GM12878 (cell line): ENCODE results near the gene VSTM4. TPM values are rescaled to one million over a fixed set of nuclear protein-coding genes. Genes with fewer than 3 reads are reported as not detected.

Experiments used
- ATAC-seq: fragments of 200-7000 bp; cut with Tn5 transposase; 3 replicates; pipeline ENCODE4 v1.9.1; 2020; ENCODE audit warnings: mild to moderate bottlenecking, moderate library complexity
- BruUV-seq: library from RNA; stranded (reverse); fragments of 400-500 nt; replicated peaks from 2 replicates; lab custom pipeline; 2021; lab: Mats Ljungman, UMichigan
- CTCF ChIA-PET: fragments of 300-600 bp; sonication (Branson Sonifier 250); formaldehyde crosslinking; extraction: SDS; loops from one replicate; lab custom pipeline; 2021; ENCODE audit warnings: inconsistent platforms; lab: Yijun Ruan, JAX
- POLR2A ChIA-PET: fragments of 350-600 bp; formaldehyde crosslinking; extraction: SDS; loops from one replicate; lab custom pipeline; 2021; ENCODE audit warnings: inconsistent platforms; lab: Charles Lee
- RAD21 ChIA-PET: fragments of 300-600 bp; sonication (Branson Sonifier 250); formaldehyde crosslinking; loops from one replicate; lab custom pipeline; 2023; ENCODE audit warnings: antibody characterized with exemption; ENCODE audit not compliant: unreplicated experiment; lab: Charles Lee
- SMC1A ChIA-PET: fragments of 300-600 bp; sonication (Branson Sonifier 250); formaldehyde crosslinking; loops from one replicate; lab custom pipeline; 2023; ENCODE audit not compliant: unreplicated experiment, uncharacterized antibody; lab: Charles Lee
- DNase-seq: peaks from one replicate; pipeline ENCODE4 v3.0.0-alpha.2; 2011; ENCODE audit warnings: low read depth, low spot score
- FAIRE-seq: peaks from 3 replicates; lab custom pipeline; 2011; peaks lifted over from hg19 to GRCh38; lab: Jason Lieb, UNC
- H2AFZ ChIP-seq: 2 replicates; pipeline ENCODE4 v1.6.0; 2011; ENCODE audit warnings: low read depth, low read length, control low read depth; ENCODE audit not compliant: control insufficient read depth
- H3K27ac ChIP-seq: 2 replicates; pipeline ENCODE4 v1.5.1; 2011; ENCODE audit warnings: control low read depth; ENCODE audit not compliant: control insufficient read depth, insufficient read depth
- H3K27me3 ChIP-seq, 2 experiments: replicated peaks in 1 of 2; 2 replicates each; pipeline versions ENCODE4 v1.6.0 to v1.6.1; 2011; ENCODE audit warnings: low read length in 1 of 2; ENCODE audit not compliant: control insufficient read depth in 2 of 2, insufficient read depth in 2 of 2
- H3K36me3 ChIP-seq, 2 experiments: 2 replicates each; pipeline ENCODE4 v1.5.1; 2011; ENCODE audit warnings: low read length in 1 of 2; ENCODE audit not compliant: control insufficient read depth in 2 of 2, insufficient read depth in 2 of 2
- H3K4me1 ChIP-seq: 2 replicates; pipeline ENCODE4 v1.6.1; 2011; ENCODE audit warnings: mild to moderate bottlenecking, low read length, moderate library complexity, mixed read lengths; ENCODE audit not compliant: control insufficient read depth, insufficient read depth
- H3K4me2 ChIP-seq: 2 replicates; pipeline ENCODE4 v1.6.0; 2011; ENCODE audit warnings: control low read depth; ENCODE audit not compliant: control insufficient read depth, insufficient read depth
- H3K4me3 ChIP-seq: fragments of 200-600 bp; sonication (generic); 2 replicates; pipeline ENCODE4 v1.5.1; 2016
- H3K79me2 ChIP-seq: 2 replicates; pipeline ENCODE4 v1.6.0; 2011; ENCODE audit warnings: low read length; ENCODE audit not compliant: control insufficient read depth, insufficient read depth
- H3K9ac ChIP-seq: 2 replicates; pipeline ENCODE4 v1.8.0; 2011; ENCODE audit warnings: low read length, control low read depth, mixed read lengths; ENCODE audit not compliant: control insufficient read depth, insufficient read depth
- H3K9me3 ChIP-seq: replicated peaks from 3 replicates; pipeline ENCODE4 v1.5.1; 2011; ENCODE audit warnings: mild to moderate bottlenecking, low read length; ENCODE audit not compliant: control insufficient read depth, insufficient read depth
- H4K20me1 ChIP-seq: 2 replicates; pipeline ENCODE4 v1.6.0; 2011; ENCODE audit not compliant: control insufficient read depth, insufficient read depth
- ATF7 ChIP-seq: fragments of 450-650 bp; IDR thresholded peaks from 2 replicates; pipeline ENCODE4 v1.6.1; 2016; ENCODE audit warnings: low read depth, mild to moderate bottlenecking
- BHLHE40 ChIP-seq, 2 experiments: fragments of 450-650 bp in 1 of 2; IDR thresholded peaks; 2 replicates each; pipeline ENCODE4 v1.6.1; 2011 to 2017; ENCODE audit warnings: low read depth in 2 of 2, borderline replicate concordance in 1 of 2, improper control_type of control experiment in 1 of 2, low read length in 1 of 2, mild to moderate bottlenecking in 1 of 2
- CBFB ChIP-seq: IDR thresholded peaks from 2 replicates; pipeline ENCODE4 v1.6.1; 2016; ENCODE audit warnings: antibody characterized with exemption, low read depth
- IKZF1 ChIP-seq: fragments of 450-650 bp; conservative IDR thresholded peaks from 2 replicates; pipeline ENCODE4 v1.6.1; 2017; ENCODE audit warnings: antibody characterized with exemption, mild to moderate bottlenecking
- IKZF2 ChIP-seq, 2 experiments: fragments of 450-650 bp; IDR thresholded peaks; 2 replicates each; pipeline ENCODE4 v1.6.1; 2017; ENCODE audit warnings: mild to moderate bottlenecking in 2 of 2, moderate library complexity in 2 of 2
- KDM1A ChIP-seq: fragments of 200-600 bp; sonication (generic); IDR thresholded peaks from 2 replicates; pipeline ENCODE4 v1.6.1; 2016; ENCODE audit warnings: borderline replicate concordance
- NFIC ChIP-seq: IDR thresholded peaks from 2 replicates; pipeline ENCODE4 v1.6.1; 2012; ENCODE audit warnings: low read depth, mild to moderate bottlenecking, inconsistent platforms, low read length, moderate library complexity
- NFYA ChIP-seq: IDR thresholded peaks from 2 replicates; pipeline ENCODE4 v1.6.1; 2011; ENCODE audit warnings: low read depth, mild to moderate bottlenecking, low read length, improper control_type of control experiment, borderline replicate concordance
- PKNOX1 ChIP-seq: fragments of 450-650 bp; IDR thresholded peaks from 2 replicates; pipeline ENCODE4 v1.6.1; 2016; ENCODE audit warnings: mild to moderate bottlenecking
- TCF12 ChIP-seq: IDR thresholded peaks from 2 replicates; pipeline ENCODE4 v1.6.1; 2011; ENCODE audit warnings: low read depth, mild to moderate bottlenecking, low read length
- USF1 ChIP-seq: IDR thresholded peaks from 2 replicates; pipeline ENCODE4 v1.6.1; 2011; ENCODE audit warnings: borderline replicate concordance, low read depth, mild to moderate bottlenecking, moderate library complexity, mixed read lengths, low read length; ENCODE audit not compliant: insufficient read depth; ENCODE audit errors: extremely low read length
- WGBS: methylation state at CpG from one replicate; pipeline ENCODE4 v1.1.6; 2016; ENCODE audit warnings: low lambda C conversion rate; ENCODE audit not compliant: insufficient replicate concordance, insufficient coverage; ENCODE audit errors: missing lambda C conversion rate; 5-methylcytosine and 5-hydroxymethylcytosine counted together
- in situ Hi-C: fragments of 300-500 bp; cut with MboI; formaldehyde crosslinking; loops from 9 replicates; pipeline ENCODE4 v1.14.3; 2018; ENCODE audit warnings: mixed read lengths
- intact Hi-C: fragments of 100-400 bp; cut with micrococcal nuclease; formaldehyde crosslinking; loops from one replicate; pipeline ENCODE4 v1.14.2; 2022; ENCODE audit not compliant: unreplicated experiment
- polyA plus RNA-seq, 11 experiments: library from polyadenylated mRNA; depleted of rRNA in 4 of 11; unstranded in 6 of 11; stranded (reverse) in 5 of 11; fragments of >200 nt; fragmentation: Nextera tagmentation in 4 of 11; fragmentation: Illumina TruSeq in 1 of 11; extraction: Ambion mirVana in 4 of 11; extraction: Trizol in 1 of 11; gene quantifications; 1 replicate in 1 of 11; 2 replicates in 10 of 11; pipeline versions ENCODE4 v1.2.1 to v1.2.3, GENCODE V29; 2011 to 2016; ENCODE audit warnings: inconsistent platforms in 2 of 11, missing spikeins in 2 of 11, low read depth in 1 of 11
- total RNA-seq, 4 experiments: library from RNA; depleted of rRNA in 3 of 4; stranded (reverse); fragments of >200 nt in 3 of 4; fragmentation: Illumina TruSeq in 1 of 4; extraction: Trizol in 1 of 4; gene quantifications; 2 replicates each; pipeline versions ENCODE4 v1.2.1 to v1.2.3, GENCODE V29; 2013 to 2021
- TF ChIP-seq, protein P1 (sequence below): fragments of 450-650 bp; formaldehyde crosslinking; IDR thresholded peaks from 2 replicates; pipeline ENCODE4 v1.4.0; 2020; ENCODE audit warnings: mild to moderate bottlenecking, moderate library complexity
- TF ChIP-seq, protein P2 (sequence below): IDR thresholded peaks from 2 replicates; pipeline ENCODE4 v1.6.1; 2012; ENCODE audit warnings: low read length, inconsistent platforms

The VSTM4 gene
- total and polyA plus RNA-seq, 10 of the 15 experiments (the other 5 are each of a cell fraction or from before 2014, with no cell fraction given) = 0.01 to 0.14 (median 0.02) TPM; not detected in 7

- POLR2A ChIA-PET = interaction anchor here (0.6 kb wide), 1 partner anchor 427 kb away, joined by 3 read pairs; no protein-coding TSS in a partner anchor
- Histone ChIP-seq H3K27me3 (no peaks in the 10 kb centered on the region), H3K4me3 (no peak overlapping the region), H3K27ac (no peak overlapping the region), H4K20me1 (no peaks in the 10 kb centered on the region), H3K79me2 (no peaks in the 10 kb centered on the region), H3K9me3 (no peaks in the 10 kb centered on the region), H3K4me2 (no peak overlapping the region), H2AFZ (no peak overlapping the region), H3K4me1 (no peaks in the 10 kb centered on the region), H3K9ac (no peak overlapping the region), H3K36me3 (no peaks in the 10 kb centered on the region)
- CTCF ChIA-PET = interaction anchor here (0.8 to 1.9 kb wide), 5 partner anchors 11 to 232 kb away, joined by 3 to 5 read pairs (median 3); no protein-coding TSS in a partner anchor
- SMC1A ChIA-PET = interaction anchor here (0.9 to 1.3 kb wide), 4 partner anchors 13 to 333 kb away, joined by 3 to 4 read pairs (median 3); no protein-coding TSS in a partner anchor
- ATAC-seq (peak; percentile 81), DNase-seq (no peak), FAIRE-seq (no peak)
- BruUV-seq = no TSS peak
- in situ Hi-C loops (no loop called here), intact Hi-C loops (no loop called here)
- TF ChIP-seq, protein P1, sequence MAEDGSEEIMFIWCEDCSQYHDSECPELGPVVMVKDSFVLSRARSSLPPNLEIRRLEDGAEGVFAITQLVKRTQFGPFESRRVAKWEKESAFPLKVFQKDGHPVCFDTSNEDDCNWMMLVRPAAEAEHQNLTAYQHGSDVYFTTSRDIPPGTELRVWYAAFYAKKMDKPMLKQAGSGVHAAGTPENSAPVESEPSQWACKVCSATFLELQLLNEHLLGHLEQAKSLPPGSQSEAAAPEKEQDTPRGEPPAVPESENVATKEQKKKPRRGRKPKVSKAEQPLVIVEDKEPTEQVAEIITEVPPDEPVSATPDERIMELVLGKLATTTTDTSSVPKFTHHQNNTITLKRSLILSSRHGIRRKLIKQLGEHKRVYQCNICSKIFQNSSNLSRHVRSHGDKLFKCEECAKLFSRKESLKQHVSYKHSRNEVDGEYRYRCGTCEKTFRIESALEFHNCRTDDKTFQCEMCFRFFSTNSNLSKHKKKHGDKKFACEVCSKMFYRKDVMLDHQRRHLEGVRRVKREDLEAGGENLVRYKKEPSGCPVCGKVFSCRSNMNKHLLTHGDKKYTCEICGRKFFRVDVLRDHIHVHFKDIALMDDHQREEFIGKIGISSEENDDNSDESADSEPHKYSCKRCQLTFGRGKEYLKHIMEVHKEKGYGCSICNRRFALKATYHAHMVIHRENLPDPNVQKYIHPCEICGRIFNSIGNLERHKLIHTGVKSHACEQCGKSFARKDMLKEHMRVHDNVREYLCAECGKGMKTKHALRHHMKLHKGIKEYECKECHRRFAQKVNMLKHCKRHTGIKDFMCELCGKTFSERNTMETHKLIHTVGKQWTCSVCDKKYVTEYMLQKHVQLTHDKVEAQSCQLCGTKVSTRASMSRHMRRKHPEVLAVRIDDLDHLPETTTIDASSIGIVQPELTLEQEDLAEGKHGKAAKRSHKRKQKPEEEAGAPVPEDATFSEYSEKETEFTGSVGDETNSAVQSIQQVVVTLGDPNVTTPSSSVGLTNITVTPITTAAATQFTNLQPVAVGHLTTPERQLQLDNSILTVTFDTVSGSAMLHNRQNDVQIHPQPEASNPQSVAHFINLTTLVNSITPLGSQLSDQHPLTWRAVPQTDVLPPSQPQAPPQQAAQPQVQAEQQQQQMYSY = no peak
- TF ChIP-seq IKZF2 (IDR thresholded peaks at IDR 0.05) (peak; percentile 10 to 40; a peak in 1 of 4 replicates), CBFB (no peak), USF1 (no peak), ATF7 (peak; percentile 92), KDM1A (no peak), NFIC (no peak), TCF12 (no peak), NFYA (no peak), IKZF1 (peak; percentile 65), BHLHE40 (IDR thresholded peaks at IDR 0.05; ENCODE audit: borderline replicate concordance in 1 of 2, low read depth in 2 of 2, low read length in 1 of 2) (peak; percentile 36 to 54; a peak in 1 of 4 replicates), PKNOX1 (no peak)
- TF ChIP-seq, protein P2, sequence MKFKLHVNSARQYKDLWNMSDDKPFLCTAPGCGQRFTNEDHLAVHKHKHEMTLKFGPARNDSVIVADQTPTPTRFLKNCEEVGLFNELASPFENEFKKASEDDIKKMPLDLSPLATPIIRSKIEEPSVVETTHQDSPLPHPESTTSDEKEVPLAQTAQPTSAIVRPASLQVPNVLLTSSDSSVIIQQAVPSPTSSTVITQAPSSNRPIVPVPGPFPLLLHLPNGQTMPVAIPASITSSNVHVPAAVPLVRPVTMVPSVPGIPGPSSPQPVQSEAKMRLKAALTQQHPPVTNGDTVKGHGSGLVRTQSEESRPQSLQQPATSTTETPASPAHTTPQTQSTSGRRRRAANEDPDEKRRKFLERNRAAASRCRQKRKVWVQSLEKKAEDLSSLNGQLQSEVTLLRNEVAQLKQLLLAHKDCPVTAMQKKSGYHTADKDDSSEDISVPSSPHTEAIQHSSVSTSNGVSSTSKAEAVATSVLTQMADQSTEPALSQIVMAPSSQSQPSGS = peak; percentile 36; the same call in 1 of the 2 replicates
- WGBS = 5% methylated on average over 9 of the region's 9 CpGs
- RAD21 ChIA-PET = interaction anchor here (1.0 to 2.5 kb wide), 2 partner anchors 12 to 37 kb away, joined by 3 to 8 read pairs; no protein-coding TSS in a partner anchor
Measured at GRCh38 chr10:49135575-49136313, 20.4 kb upstream of the VSTM4 start.
